SJCRH30 (cell line): Measurements from ENCODE around the gene CDC14A. TPM values are rescaled to one million over a fixed set of nuclear protein-coding genes. Genes with fewer than 3 reads are reported as not detected.
"Not testable (repeated sequence)": the region's sequence is repeated elsewhere in the genome, so short reads cannot be mapped to it uniquely, and the experiment has no call there.

Source experiments
- DNase-seq, 2 experiments: peaks; one replicate each; pipeline ENCODE4 v3.0.0-alpha.2; 2015 to 2020
- H3K27ac ChIP-seq: fragments of 250-450 bp; sonication (Bioruptor Pico); 2 replicates; pipeline ENCODE4 v1.5.1; 2020; ENCODE audit warnings: mild to moderate bottlenecking, moderate library complexity
- H3K27me3 ChIP-seq: fragments of 250-450 bp; sonication (Bioruptor Pico); 2 replicates; pipeline ENCODE4 v1.5.1; 2020; ENCODE audit warnings: mild to moderate bottlenecking, moderate library complexity
- H3K36me3 ChIP-seq: fragments of 250-450 bp; sonication (Bioruptor Pico); 2 replicates; pipeline ENCODE4 v1.5.1; 2020; ENCODE audit warnings: mild to moderate bottlenecking, moderate library complexity
- H3K4me1 ChIP-seq: fragments of 250-450 bp; sonication (Bioruptor Pico); 2 replicates; pipeline ENCODE4 v1.5.1; 2020; ENCODE audit warnings: mild to moderate bottlenecking, moderate library complexity
- H3K4me3 ChIP-seq: fragments of 250-450 bp; sonication (Bioruptor Pico); 2 replicates; pipeline ENCODE4 v1.5.1; 2020; ENCODE audit warnings: mild to moderate bottlenecking, moderate library complexity
- H3K9me3 ChIP-seq: fragments of 250-450 bp; sonication (Bioruptor Pico); replicated peaks from 2 replicates; pipeline ENCODE4 v1.5.1; 2020; ENCODE audit warnings: mild to moderate bottlenecking, moderate library complexity
- total RNA-seq: library from RNA; depleted of rRNA; stranded (reverse); fragments of >200 nt; shearing (Covaris generic); gene quantifications from 2 replicates; pipeline ENCODE4 v1.2.3, GENCODE V29; 2014

CDC14A gene
- total RNA-seq, 1 experiment from 2014 or later, result 12.2 TPM

DNA sequence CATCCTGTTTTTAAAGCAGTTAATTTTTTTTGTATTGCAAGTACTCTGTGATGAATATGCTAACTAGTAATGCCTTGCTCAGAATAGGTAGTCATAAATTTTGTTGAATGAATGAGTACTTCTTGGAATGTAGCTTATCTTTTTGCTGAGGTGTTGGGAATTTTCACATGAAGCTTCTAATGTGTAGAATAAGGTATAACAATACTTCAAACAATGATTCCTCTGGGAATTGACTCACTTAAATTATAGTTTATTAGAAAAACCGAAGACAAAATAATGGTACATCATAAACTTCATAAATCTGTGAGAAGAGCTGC, 13.9 kb downstream of the CDC14A start:
- DNase-seq, result no peak
- Histone ChIP-seq H3K36me3 (no peaks in the 10 kb centered on the region; the same call in 1 of the 2 replicates), H3K4me3 (no peak overlapping the region), H3K4me1 (no peaks in the 10 kb centered on the region), H3K9me3 (0 out of 2 replicates have a peak, but pooled peaks cover 2% of the 10 kb centered on the region), H3K27ac (no peak overlapping the region), H3K27me3 (no peaks in the 10 kb centered on the region)

DNA sequence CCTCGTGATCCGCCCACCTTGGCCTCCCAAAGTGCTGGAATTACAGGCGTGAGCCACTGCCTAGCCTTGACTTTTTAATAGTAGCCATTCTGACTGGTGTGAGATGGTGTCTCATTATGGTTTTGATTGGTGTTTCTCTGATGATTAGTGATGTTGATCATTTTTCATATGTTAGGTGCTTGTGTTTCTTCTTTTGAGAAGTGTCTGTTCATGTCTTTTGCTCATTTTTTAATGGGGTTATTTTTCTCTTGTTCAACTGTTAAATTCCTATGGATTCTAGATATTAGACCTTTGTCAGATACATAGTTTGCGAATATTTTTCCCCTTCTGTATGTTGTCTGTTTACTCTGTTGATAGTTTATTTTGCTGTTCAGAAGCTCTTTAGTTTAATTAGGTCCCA, 17.0 kb downstream of the CDC14A start:
- not testable (repeated sequence) for H3K36me3 ChIP-seq, H3K9me3 ChIP-seq, H3K4me3 ChIP-seq, H3K4me1 ChIP-seq, DNase-seq, H3K27ac ChIP-seq, H3K27me3 ChIP-seq

DNA sequence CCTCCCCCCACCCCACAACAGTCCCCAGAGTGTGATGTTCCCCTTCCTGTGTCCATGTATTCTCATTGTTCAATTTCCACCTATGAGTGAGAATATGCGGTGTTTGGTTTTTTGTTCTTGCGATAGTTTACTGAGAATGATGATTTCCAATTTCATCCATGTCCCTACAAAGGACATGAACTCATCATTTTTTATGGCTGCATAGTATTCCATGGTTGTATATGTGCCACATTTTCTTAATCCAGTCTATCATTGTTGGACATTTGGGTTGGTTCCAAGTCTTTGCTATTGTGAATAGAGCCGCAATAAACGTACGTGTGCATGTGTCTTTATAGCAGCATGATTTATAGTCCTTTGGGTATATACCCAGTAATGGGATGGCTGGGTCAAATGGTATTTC, 21.6 kb downstream of the CDC14A start:
- H3K27me3 ChIP-seq, H3K9me3 ChIP-seq, DNase-seq, H3K4me3 ChIP-seq, H3K36me3 ChIP-seq, H3K4me1 ChIP-seq, H3K27ac ChIP-seq: not testable (repeated sequence)

DNA sequence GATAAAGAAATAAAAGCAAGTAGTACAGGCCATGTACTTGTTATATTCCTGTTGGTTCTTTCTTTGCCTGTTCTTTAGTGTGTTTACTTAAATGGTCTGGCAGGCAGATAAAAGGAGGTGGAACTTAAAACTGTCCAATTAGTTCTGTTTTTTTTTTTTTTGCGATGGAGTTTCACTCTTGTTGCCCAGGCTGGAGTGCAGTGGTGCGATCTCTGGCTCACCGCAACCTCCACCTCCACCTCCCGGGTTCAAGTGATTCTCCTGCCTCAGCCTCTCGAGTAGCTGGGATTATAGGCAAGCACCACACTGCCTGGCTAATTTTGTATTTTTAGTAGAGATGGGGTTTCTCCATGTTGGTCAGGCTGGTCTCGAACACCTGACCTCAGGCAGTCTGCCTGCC, 24.6 kb downstream of the CDC14A start:
- H3K4me3 ChIP-seq, H3K9me3 ChIP-seq, DNase-seq, H3K27me3 ChIP-seq, H3K27ac ChIP-seq, H3K36me3 ChIP-seq, H3K4me1 ChIP-seq: not testable (repeated sequence)

DNA sequence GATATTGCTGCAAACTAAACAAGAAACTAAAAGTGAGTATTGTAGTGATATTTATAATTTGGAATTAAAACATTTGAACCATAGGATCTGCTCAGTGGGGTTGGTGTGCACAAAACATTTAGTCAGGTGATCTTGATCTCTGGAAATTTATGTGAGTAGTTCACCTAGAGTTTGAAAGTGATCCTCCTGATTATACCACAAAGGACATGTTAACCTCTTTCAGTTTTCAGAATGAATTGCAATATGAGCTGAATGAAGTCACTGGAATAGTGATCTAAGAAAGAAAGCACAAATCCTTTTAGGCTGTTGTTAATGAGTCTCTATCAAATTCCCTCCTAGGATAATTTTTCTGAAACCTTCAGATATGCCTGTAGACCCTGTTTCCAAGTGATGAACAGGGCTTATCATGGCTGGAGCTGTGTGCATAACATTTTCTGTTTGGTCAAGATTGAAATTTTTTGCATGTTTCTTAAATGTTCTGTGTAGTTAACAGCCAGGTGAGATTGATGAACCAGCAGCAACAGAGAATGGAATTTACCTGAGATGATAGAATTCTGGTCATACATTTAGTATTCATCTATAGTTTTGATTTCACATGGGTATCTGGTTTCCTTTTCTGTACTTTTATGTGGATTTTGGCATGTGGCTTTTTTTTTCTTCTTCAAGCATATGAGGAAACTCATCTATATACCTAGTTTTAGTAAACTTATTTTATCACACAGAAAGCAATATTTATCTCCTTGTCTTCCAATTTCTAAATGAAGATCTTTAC, 25.5 kb downstream of the CDC14A start:
- no peaks in the 10 kb centered on the region for H3K36me3 ChIP-seq
- H3K27me3 ChIP-seq, result no peaks in the 10 kb centered on the region
- no peak overlapping the region for H3K4me3 ChIP-seq
- no peaks in the 10 kb centered on the region for H3K4me1 ChIP-seq
- H3K27ac ChIP-seq, result no peak overlapping the region
- no peak for DNase-seq
- H3K9me3 ChIP-seq, result no peaks in the 10 kb centered on the region

DNA sequence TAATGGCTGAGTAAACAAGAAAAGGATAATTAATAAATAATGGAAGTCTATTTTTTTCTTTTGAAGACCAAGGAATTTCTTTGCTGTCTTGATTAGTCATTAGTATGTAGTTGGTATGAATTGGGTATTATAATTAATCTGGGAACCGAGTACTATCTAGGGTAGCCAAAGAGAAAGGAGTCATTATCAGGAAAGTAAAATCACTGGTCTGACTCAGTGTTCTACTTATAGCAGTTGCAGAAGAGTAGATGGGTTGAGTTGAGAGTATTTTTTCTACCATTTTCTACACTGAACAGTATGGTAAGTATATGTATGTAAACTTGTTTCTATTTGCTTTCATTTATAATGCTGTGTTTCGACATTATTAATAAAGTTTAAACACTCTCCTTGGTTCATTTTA, 26.6 kb downstream of the CDC14A start:
- DNase-seq, result no peak
- Histone ChIP-seq H3K27ac (no peak overlapping the region), H3K9me3 (no peaks in the 10 kb centered on the region), H3K27me3 (no peaks in the 10 kb centered on the region), H3K4me3 (no peak overlapping the region), H3K36me3 (no peaks in the 10 kb centered on the region), H3K4me1 (no peaks in the 10 kb centered on the region)

DNA sequence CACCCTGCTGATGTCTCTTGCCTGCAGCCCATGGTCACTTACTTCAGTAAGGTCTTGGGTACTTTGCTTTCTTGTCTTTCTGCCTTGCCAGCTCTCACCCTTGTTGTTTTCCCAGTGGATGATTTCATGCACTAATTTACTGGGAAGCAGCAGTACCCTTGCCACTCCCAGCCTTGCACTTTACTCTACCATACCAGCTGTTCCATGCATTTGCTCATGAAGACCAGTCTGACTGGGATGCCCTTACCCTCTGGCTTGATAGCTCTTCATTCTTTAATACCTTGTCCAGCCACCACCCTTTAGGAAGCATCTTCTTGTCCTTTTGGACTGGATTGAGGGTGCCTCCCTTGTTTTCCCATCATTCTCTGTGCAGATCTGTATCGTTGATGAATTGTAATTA, 28.3 kb downstream of the CDC14A start:
- H3K36me3 ChIP-seq, result no peaks in the 10 kb centered on the region
- no peak for DNase-seq
- no peak overlapping the region for H3K4me3 ChIP-seq
- no peaks in the 10 kb centered on the region for H3K27me3 ChIP-seq
- no peak overlapping the region for H3K27ac ChIP-seq
- no peaks in the 10 kb centered on the region for H3K9me3 ChIP-seq
- H3K4me1 ChIP-seq, result no peaks in the 10 kb centered on the region

DNA sequence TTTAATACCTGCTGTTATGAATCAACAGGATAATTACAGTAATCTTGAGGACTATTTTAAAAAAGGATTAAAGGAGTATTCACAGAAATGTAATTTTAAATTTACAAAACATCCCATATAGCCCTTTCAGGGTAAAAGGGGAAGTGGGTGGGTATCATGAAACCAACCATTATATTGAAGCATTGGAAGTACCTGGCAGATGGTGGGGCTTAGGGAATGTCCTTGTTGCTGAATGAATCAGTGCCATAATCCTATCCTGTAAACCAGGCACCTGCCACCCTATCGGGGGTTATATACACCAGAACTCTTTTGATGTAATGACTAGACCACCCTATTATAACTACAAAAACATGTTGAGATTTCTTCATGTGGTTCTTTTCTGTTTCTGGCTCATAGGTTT, 30.4 kb downstream of the CDC14A start:
- Histone ChIP-seq H3K27ac (no peak overlapping the region), H3K36me3 (no peaks in the 10 kb centered on the region), H3K4me1 (no peaks in the 10 kb centered on the region), H3K4me3 (no peak overlapping the region), H3K9me3 (no peaks in the 10 kb centered on the region), H3K27me3 (no peaks in the 10 kb centered on the region)
- DNase-seq, result no peak

DNA sequence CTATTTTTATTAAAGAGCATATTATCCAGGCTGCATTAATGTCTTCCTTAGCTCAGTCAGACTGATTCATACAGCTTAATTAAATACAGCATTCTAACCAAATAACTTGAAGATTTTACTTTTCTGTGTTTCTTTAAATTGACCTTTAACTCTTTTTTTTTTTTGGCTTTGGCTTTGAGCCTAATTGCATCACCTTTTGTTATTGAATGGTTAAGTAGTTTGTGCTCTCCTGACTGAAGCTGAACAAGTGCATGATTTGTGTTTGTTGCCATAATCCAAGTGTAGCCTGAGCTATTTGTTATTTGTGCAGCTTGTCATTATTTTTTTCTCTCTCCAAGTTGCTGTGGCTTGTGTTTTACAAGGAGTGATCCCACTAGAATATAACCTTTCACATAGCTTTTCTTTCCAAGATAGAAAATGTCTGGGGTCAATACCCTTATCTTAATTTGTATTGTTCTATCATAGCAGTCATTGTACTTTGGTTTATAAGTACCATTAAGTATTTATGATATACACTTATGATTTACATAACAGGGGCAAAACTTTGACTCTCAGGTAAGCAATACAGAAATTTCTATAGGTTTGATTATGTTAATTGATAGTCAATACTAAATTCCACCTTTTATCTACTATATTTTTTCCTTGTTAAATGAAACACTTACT, 31.6 kb downstream of the CDC14A start:
- Histone ChIP-seq H3K4me3 (no peak overlapping the region), H3K27ac (no peak overlapping the region), H3K9me3 (no peaks in the 10 kb centered on the region), H3K27me3 (no peaks in the 10 kb centered on the region), H3K4me1 (no peaks in the 10 kb centered on the region), H3K36me3 (no peaks in the 10 kb centered on the region)
- no peak for DNase-seq

DNA sequence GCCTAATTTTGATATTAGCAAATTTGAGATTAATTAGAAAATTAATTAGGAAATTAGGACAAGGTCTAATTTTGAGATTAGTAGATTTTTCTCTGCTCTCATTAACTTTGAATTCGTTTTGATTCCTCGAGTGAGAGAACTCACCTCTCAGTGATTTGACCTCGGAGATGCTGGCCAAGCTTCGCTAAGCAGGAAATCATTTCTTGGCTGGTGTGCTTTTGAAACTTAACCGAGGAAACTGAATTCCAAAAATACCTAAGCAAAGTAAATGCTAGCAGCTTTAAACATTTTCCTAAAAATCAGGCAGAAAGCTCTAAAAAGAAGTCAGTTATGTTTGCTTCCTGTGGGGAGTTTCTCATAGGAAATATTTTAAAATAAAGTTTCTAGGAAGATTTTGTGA, 34.9 kb downstream of the CDC14A start:
- Histone ChIP-seq H3K4me3 (no peak overlapping the region), H3K27me3 (no peaks in the 10 kb centered on the region)
- no peak for DNase-seq

DNA sequence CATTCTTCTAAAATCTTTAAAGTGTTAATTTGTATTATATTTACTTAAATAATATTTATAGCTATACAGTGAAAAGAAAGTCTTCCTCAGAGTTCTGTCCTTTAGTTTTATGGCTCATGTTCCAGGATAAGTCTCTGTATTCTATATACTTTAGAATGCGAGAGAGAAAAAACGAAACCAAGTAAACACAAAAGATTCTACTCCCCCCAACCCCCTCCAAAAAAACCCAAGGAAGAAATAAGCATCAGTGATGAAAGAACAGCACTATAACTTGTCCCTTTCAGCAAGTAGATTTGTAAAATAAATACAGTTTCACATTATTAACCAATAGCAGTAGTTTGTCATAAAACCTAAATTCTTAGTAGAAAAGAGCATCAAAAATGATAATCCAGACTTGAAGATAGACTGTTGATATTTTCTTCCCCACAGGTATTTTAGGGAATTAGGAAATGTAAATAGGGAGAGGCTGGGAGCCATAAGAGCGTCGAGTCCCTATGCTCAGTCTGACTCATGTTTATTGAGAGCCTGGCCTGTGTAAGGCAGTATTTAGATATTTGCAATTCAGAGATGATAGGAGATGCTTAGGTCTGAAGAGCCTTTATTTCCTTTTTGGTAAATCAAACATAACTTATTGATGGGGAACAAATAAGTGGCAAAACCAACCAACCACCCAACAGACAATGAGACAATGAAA, 35.5 kb downstream of the CDC14A start:
- Histone ChIP-seq H3K9me3 (no peaks in the 10 kb centered on the region), H3K4me1 (no peaks in the 10 kb centered on the region), H3K27me3 (no peaks in the 10 kb centered on the region), H3K4me3 (no peak overlapping the region), H3K27ac (no peak overlapping the region), H3K36me3 (no peaks in the 10 kb centered on the region)
- no peak for DNase-seq

More for the DNA sequence above, 34.9 kb downstream of the CDC14A start:
- no peak overlapping the region for H3K27ac ChIP-seq
- H3K9me3 ChIP-seq, result no peaks in the 10 kb centered on the region
- no peaks in the 10 kb centered on the region for H3K36me3 ChIP-seq
- H3K4me1 ChIP-seq, result no peaks in the 10 kb centered on the region

DNA sequence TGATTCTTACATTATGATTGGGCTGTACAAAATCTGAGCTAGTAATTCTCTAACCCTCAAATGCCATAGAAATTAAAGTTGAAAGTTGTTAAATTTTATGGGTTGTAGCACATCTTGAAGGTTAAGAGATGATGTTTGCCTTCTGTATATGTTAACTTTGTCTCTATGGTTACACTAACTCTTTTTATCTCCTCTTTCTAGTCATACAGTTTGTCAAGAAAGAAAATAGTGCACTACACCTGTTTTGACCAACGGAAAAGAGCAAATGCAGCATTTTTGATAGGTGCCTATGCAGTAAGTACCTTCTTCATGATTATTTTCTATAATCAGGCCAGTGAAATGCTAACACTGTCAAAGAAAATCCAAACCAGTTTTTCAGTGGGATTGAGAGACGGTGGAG, 38.2 kb downstream of the CDC14A start:
- H3K9me3 ChIP-seq, result no peaks in the 10 kb centered on the region
- no peak overlapping the region for H3K27ac ChIP-seq

DNA sequence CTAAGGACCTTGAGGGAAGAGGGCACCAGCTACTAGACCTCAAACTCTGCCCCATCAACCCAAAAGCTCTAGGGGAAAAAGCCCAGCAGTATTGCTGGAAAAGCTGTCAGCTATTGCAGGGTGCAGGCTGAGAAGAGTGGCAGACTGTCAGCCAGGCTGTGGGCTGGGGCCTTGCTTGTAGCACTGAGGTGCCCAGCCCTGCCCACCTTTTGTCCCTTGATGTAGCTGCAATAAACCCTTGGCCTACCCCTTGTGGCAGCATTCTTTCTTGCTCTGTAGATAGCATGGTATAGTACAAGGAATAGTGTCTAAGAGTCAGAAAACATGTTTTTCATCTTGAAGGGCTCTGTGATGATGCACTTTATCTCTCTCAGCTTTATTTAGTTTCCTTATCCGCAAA, 39.4 kb downstream of the CDC14A start:
- Histone ChIP-seq H3K36me3 (0 out of 2 replicates have a peak, but pooled peaks cover 5% of the 10 kb centered on the region), H3K27me3 (no peaks in the 10 kb centered on the region), H3K4me1 (no peaks in the 10 kb centered on the region), H3K27ac (no peak overlapping the region), H3K4me3 (no peak overlapping the region), H3K9me3 (no peaks in the 10 kb centered on the region)
- DNase-seq, result no peak

More for the DNA sequence above, 38.2 kb downstream of the CDC14A start:
- H3K27me3 ChIP-seq, result no peaks in the 10 kb centered on the region
- DNase-seq, result no peak
- H3K4me3 ChIP-seq, result no peak overlapping the region
- H3K4me1 ChIP-seq, result no peaks in the 10 kb centered on the region
- H3K36me3 ChIP-seq, result 0 out of 2 replicates have a peak, but pooled peaks cover 2% of the 10 kb centered on the region

DNA sequence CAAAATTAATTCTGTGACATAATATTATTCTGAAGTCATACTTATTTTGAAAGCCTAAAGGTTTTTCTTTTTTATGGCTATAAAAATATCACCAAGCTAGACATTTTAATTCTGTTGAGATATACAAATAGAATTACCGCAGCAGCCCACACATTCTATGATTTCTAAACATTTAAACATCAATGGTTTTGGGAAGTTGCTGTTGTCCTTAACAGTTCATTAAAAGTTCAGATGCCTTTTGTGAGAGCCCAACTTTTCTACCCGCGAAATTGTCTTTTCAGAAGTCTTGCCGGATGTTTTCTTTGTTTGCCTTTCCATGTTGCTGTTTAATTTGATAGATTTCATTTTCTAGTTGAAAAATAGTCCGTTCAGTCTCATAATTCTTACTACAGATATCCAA, 40.5 kb downstream of the CDC14A start:
- Histone ChIP-seq H3K4me1 (no peaks in the 10 kb centered on the region; the same call in 1 of the 2 replicates), H3K36me3 (0 out of 2 replicates have a peak, but pooled peaks cover 5% of the 10 kb centered on the region), H3K9me3 (no peaks in the 10 kb centered on the region)

DNA sequence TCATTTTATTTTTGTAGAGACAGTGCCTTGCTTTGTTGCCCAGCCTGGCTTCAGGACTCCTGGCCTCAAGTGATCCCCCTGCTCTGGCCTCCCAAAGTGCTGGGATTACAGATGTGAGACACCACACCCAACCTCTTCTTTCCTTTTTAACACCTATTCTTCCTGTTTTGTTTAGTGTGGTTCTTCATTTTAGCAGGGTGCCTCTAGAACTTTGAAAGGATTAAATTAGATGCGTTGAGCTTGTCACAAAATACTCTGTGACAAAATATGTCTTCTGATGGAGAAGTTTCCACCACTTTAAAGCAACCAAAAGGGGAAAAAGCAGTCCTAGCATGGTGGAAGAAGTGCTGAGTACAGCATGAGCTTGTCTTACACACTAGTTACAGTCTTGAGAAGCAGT, 42.0 kb downstream of the CDC14A start:
- H3K36me3 ChIP-seq, result 0 out of 2 replicates have a peak, but pooled peaks cover 5% of the 10 kb centered on the region
- H3K27ac ChIP-seq, result no peak overlapping the region
- no peaks in the 10 kb centered on the region for H3K27me3 ChIP-seq
- no peak for DNase-seq
- H3K4me3 ChIP-seq, result no peak overlapping the region
- peaks cover 6% of the 10 kb centered on the region for H3K4me1 ChIP-seq
- H3K9me3 ChIP-seq, result no peaks in the 10 kb centered on the region

More for the DNA sequence above, 40.5 kb downstream of the CDC14A start:
- Histone ChIP-seq H3K4me3 (no peak overlapping the region), H3K27ac (no peak overlapping the region), H3K27me3 (no peaks in the 10 kb centered on the region)
- no peak for DNase-seq
